IMR-90 (cell line): ENCODE results near the gene GPSM1. TPM values are rescaled to one million over a fixed set of nuclear protein-coding genes. Genes with fewer than 3 reads are reported as not detected.

Experiments used
- ATAC-seq: fragments of 200-7000 bp; cut with Tn5 transposase; 2 replicates; pipeline ENCODE4 v1.9.1; 2020; ENCODE audit warnings: low read depth, mild to moderate bottlenecking, moderate library complexity
- BruUV-seq: library from RNA; stranded (reverse); fragments of 400-500 nt; replicated peaks from 2 replicates; lab custom pipeline; 2021; lab: Mats Ljungman, UMichigan
- CTCF ChIA-PET: fragments of 300-600 bp; formaldehyde crosslinking; extraction: SDS; loops from one replicate; lab custom pipeline; 2021; ENCODE audit warnings: antibody characterized with exemption; lab: Yijun Ruan, JAX
- POLR2A ChIA-PET: fragments of 300-600 bp; sonication (Branson Sonifier 250); formaldehyde crosslinking; loops from one replicate; lab custom pipeline; 2022; ENCODE audit warnings: antibody characterized with exemption; ENCODE audit not compliant: unreplicated experiment; lab: Charles Lee
- DNase-seq: peaks from one replicate; pipeline ENCODE4 v3.0.0; 2013
- H2AFZ ChIP-seq: replicated peaks from 2 replicates; pipeline ENCODE3; 2013; ENCODE audit warnings: low read length, mild to moderate bottlenecking; ENCODE audit not compliant: poor library complexity
- H2AK5ac ChIP-seq: 2 replicates; pipeline ENCODE4 v1.6.1; 2013; ENCODE audit warnings: low read depth, low read length, inconsistent platforms
- H2AK9ac ChIP-seq: replicated peaks from 2 replicates; pipeline ENCODE3; 2013; ENCODE audit warnings: mild to moderate bottlenecking, low read depth, low read length, moderate library complexity; ENCODE audit not compliant: poor library complexity
- H2BK120ac ChIP-seq: 2 replicates; pipeline ENCODE4 v1.6.1; 2013; ENCODE audit warnings: low read depth, low read length, inconsistent platforms
- H2BK15ac ChIP-seq: 3 replicates; pipeline ENCODE4 v1.6.1; 2013; ENCODE audit warnings: low read depth, low read length, inconsistent platforms
- H2BK20ac ChIP-seq: 2 replicates; pipeline ENCODE4 v1.6.1; 2013; ENCODE audit warnings: low read depth, mild to moderate bottlenecking, inconsistent platforms, low read length, moderate library complexity
- H2BK5ac ChIP-seq: 2 replicates; pipeline ENCODE4 v1.6.1; 2013; ENCODE audit warnings: mild to moderate bottlenecking, low read depth, low read length, inconsistent platforms; ENCODE audit not compliant: poor library complexity, severe bottlenecking
- H3K14ac ChIP-seq: replicated peaks from 2 replicates; pipeline ENCODE4 v1.6.1; 2013; ENCODE audit warnings: low read depth, low read length, inconsistent platforms
- H3K18ac ChIP-seq: 2 replicates; pipeline ENCODE4 v1.6.1; 2013; ENCODE audit warnings: low read depth, low read length, control low read depth
- H3K23ac ChIP-seq: 2 replicates; pipeline ENCODE4 v1.6.1; 2013; ENCODE audit warnings: low read depth, low read length, inconsistent platforms
- H3K27ac ChIP-seq: 2 replicates; pipeline ENCODE4 v1.5.1; 2013; ENCODE audit warnings: mild to moderate bottlenecking, control low read depth, low read length; ENCODE audit not compliant: insufficient read depth
- H3K27me3 ChIP-seq: 2 replicates; pipeline ENCODE4 v1.6.1; 2013; ENCODE audit warnings: low read length; ENCODE audit not compliant: control insufficient read depth, insufficient read depth
- H3K36me3 ChIP-seq: 2 replicates; pipeline ENCODE4 v1.6.1; 2013; ENCODE audit warnings: low read length, mixed read lengths; ENCODE audit not compliant: control insufficient read depth, insufficient read depth
- H3K4ac ChIP-seq: 2 replicates; pipeline ENCODE4 v1.6.1; 2013; ENCODE audit warnings: low read depth, low read length, inconsistent platforms
- H3K4me1 ChIP-seq: 2 replicates; pipeline ENCODE4 v1.6.1; 2013; ENCODE audit warnings: low read length, mixed read lengths; ENCODE audit not compliant: control insufficient read depth, insufficient read depth
- H3K4me2 ChIP-seq: 2 replicates; pipeline ENCODE4 v1.6.1; 2013; ENCODE audit warnings: low read depth, mild to moderate bottlenecking, control low read depth, low read length, moderate library complexity
- H3K4me3 ChIP-seq: 2 replicates; pipeline ENCODE4 v1.5.1; 2013; ENCODE audit warnings: low read depth, mild to moderate bottlenecking, control low read depth, low read length, moderate library complexity; ENCODE audit not compliant: insufficient read depth
- H3K56ac ChIP-seq: 2 replicates; pipeline ENCODE4 v1.6.1; 2013; ENCODE audit warnings: low read length, inconsistent platforms; ENCODE audit not compliant: insufficient read depth; ENCODE audit errors: extremely low read depth
- H3K79me1 ChIP-seq, 2 experiments: 2 replicates each; pipeline ENCODE4 v1.6.1; 2013; ENCODE audit warnings: low read length in 2 of 2, inconsistent platforms in 1 of 2, low read depth in 1 of 2
- H3K9ac ChIP-seq: 2 replicates; pipeline ENCODE4 v1.6.1; 2013; ENCODE audit warnings: low read depth, low read length, control low read depth
- H3K9me1 ChIP-seq: 2 replicates; pipeline ENCODE4 v1.6.1; 2013; ENCODE audit warnings: low read length, inconsistent platforms; ENCODE audit not compliant: insufficient read depth
- H3K9me3 ChIP-seq: 2 replicates; pipeline ENCODE4 v1.6.1; 2013; ENCODE audit warnings: low read length; ENCODE audit not compliant: control insufficient read depth, insufficient read depth
- H4K20me1 ChIP-seq: 2 replicates; pipeline ENCODE4 v1.6.1; 2013; ENCODE audit warnings: low read length, inconsistent platforms; ENCODE audit not compliant: insufficient read depth
- H4K5ac ChIP-seq: 2 replicates; pipeline ENCODE4 v1.6.1; 2013; ENCODE audit warnings: mild to moderate bottlenecking, low read depth, low read length, control low read depth
- H4K8ac ChIP-seq, 2 experiments: 2 replicates each; pipeline ENCODE4 v1.6.1; 2013; ENCODE audit warnings: low read depth in 2 of 2, low read length in 2 of 2, control low read depth in 1 of 2, inconsistent platforms in 1 of 2
- H4K91ac ChIP-seq: 2 replicates; pipeline ENCODE4 v1.6.1; 2013; ENCODE audit warnings: low read depth, low read length, inconsistent platforms; ENCODE audit not compliant: insufficient read depth
- CHD1 ChIP-seq: IDR thresholded peaks from 2 replicates; pipeline ENCODE4 v1.6.1; 2012; ENCODE audit warnings: low read depth, low read length, improper control_type of control experiment
- FOS ChIP-seq: fragments of 150-350 bp; IDR thresholded peaks from 2 replicates; pipeline ENCODE4 v1.6.1; 2016; ENCODE audit warnings: low read depth, low read length
- MAFK ChIP-seq: IDR thresholded peaks from 2 replicates; pipeline ENCODE4 v1.6.1; 2012; ENCODE audit warnings: low read depth, low read length, improper control_type of control experiment
- MAZ ChIP-seq: IDR thresholded peaks from 2 replicates; pipeline ENCODE4 v1.6.1; 2012; ENCODE audit warnings: low read depth, mild to moderate bottlenecking, low read length, improper control_type of control experiment, moderate library complexity, borderline replicate concordance
- NFE2L2 ChIP-seq: fragments of 150-350 bp; IDR thresholded peaks from 2 replicates; pipeline ENCODE4 v1.6.1; 2016; ENCODE audit warnings: low read depth, mild to moderate bottlenecking, low read length
- POLR2A ChIP-seq: IDR thresholded peaks from 2 replicates; pipeline ENCODE4 v1.6.1; 2012; ENCODE audit warnings: mild to moderate bottlenecking, low read depth, low read length
- RAD21 ChIP-seq: IDR thresholded peaks from 2 replicates; pipeline ENCODE4 v1.6.1; 2012; ENCODE audit warnings: low read length, improper control_type of control experiment
- RCOR1 ChIP-seq: IDR thresholded peaks from 2 replicates; pipeline ENCODE4 v1.6.1; 2012; ENCODE audit warnings: mild to moderate bottlenecking, low read length, improper control_type of control experiment; ENCODE audit not compliant: insufficient replicate concordance
- RFX5 ChIP-seq: IDR thresholded peaks from 2 replicates; pipeline ENCODE4 v1.8.0; 2012; ENCODE audit warnings: low read depth, mild to moderate bottlenecking, low read length, moderate library complexity
- SMC3 ChIP-seq: fragments of 150-350 bp; IDR thresholded peaks from 2 replicates; pipeline ENCODE4 v1.6.1; 2016; ENCODE audit warnings: low read depth, mild to moderate bottlenecking, antibody characterized with exemption, low read length, moderate library complexity
- WGBS, 2 experiments: methylation state at CpG; one replicate each; pipeline versions ENCODE4 v1.1.5 to v1.1.7; 2013; ENCODE audit warnings: missing lambda C conversion rate in 2 of 2; ENCODE audit not compliant: insufficient read length in 1 of 2; ENCODE audit errors: extremely low coverage in 2 of 2; 5-methylcytosine and 5-hydroxymethylcytosine counted together
- dilution Hi-C: fragments of 300-500 bp; cut with HindIII; formaldehyde crosslinking; loops from one replicate; pipeline ENCODE4 v1.14.3; 2018; ENCODE audit warnings: low sequenced_read_pairs; ENCODE audit not compliant: unreplicated experiment
- in situ Hi-C: fragments of 300-500 bp; cut with MboI; formaldehyde crosslinking; loops from 3 replicates; pipeline ENCODE4 v1.14.3; 2019; ENCODE audit warnings: low sequenced_read_pairs, inconsistent platforms, mixed read lengths
- intact Hi-C: fragments of 100-400 bp; cut with micrococcal nuclease; formaldehyde crosslinking; loops from 2 replicates; pipeline ENCODE4 v1.10.0; 2022
- polyA plus RNA-seq, 3 experiments: library from polyadenylated mRNA; depleted of rRNA; stranded (reverse); fragments of >200 nt; gene quantifications; 2 replicates each; pipeline ENCODE4 v1.2.3, GENCODE V29; 2012; ENCODE audit warnings: low replicate concordance in 1 of 3
- total RNA-seq: library from RNA; depleted of rRNA; stranded (reverse); fragments of >200 nt; gene quantifications from 2 replicates; pipeline ENCODE4 v1.2.3, GENCODE V29; 2012
- TF ChIP-seq, protein P1 (sequence below): fragments of 150-350 bp; IDR thresholded peaks from 2 replicates; pipeline ENCODE4 v1.6.1; 2017; ENCODE audit warnings: mild to moderate bottlenecking, antibody characterized with exemption, low read length, low read depth
- TF ChIP-seq, protein P2 (sequence below): conservative IDR thresholded peaks from 2 replicates; pipeline ENCODE4 v1.5.1; 2012; ENCODE audit warnings: mild to moderate bottlenecking, low read depth, low read length, improper control_type of control experiment

GPSM1 gene
- total and polyA plus RNA-seq, 2 of the 4 experiments (the other 2 are of a cell fraction): 28.7 to 71.2 TPM

- CTCF ChIA-PET: interaction anchor here (1.2 kb wide), 1 partner anchor 10 kb away, joined by 3 read pairs; no protein-coding TSS in a partner anchor
- no peak overlapping the region for H3K14ac ChIP-seq
- no peak overlapping the region for H2BK5ac ChIP-seq
- H3K23ac ChIP-seq: no peak overlapping the region
- no peak overlapping the region for H3K4me2 ChIP-seq
- no TSS peak for BruUV-seq
- TF ChIP-seq, protein P1, sequence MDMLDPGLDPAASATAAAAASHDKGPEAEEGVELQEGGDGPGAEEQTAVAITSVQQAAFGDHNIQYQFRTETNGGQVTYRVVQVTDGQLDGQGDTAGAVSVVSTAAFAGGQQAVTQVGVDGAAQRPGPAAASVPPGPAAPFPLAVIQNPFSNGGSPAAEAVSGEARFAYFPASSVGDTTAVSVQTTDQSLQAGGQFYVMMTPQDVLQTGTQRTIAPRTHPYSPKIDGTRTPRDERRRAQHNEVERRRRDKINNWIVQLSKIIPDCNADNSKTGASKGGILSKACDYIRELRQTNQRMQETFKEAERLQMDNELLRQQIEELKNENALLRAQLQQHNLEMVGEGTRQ: no peak
- TF ChIP-seq NFE2L2: no peak
- TF ChIP-seq RFX5: no peak
- no peak for TF ChIP-seq POLR2A
- no peak for TF ChIP-seq MAFK
- no peak for TF ChIP-seq FOS
- TF ChIP-seq, protein P2, sequence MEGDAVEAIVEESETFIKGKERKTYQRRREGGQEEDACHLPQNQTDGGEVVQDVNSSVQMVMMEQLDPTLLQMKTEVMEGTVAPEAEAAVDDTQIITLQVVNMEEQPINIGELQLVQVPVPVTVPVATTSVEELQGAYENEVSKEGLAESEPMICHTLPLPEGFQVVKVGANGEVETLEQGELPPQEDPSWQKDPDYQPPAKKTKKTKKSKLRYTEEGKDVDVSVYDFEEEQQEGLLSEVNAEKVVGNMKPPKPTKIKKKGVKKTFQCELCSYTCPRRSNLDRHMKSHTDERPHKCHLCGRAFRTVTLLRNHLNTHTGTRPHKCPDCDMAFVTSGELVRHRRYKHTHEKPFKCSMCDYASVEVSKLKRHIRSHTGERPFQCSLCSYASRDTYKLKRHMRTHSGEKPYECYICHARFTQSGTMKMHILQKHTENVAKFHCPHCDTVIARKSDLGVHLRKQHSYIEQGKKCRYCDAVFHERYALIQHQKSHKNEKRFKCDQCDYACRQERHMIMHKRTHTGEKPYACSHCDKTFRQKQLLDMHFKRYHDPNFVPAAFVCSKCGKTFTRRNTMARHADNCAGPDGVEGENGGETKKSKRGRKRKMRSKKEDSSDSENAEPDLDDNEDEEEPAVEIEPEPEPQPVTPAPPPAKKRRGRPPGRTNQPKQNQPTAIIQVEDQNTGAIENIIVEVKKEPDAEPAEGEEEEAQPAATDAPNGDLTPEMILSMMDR: no peak
- TF ChIP-seq MAZ: no peak
- no peak for TF ChIP-seq CHD1
- TF ChIP-seq RAD21: no peak
- TF ChIP-seq RCOR1: no peak
- TF ChIP-seq SMC3: no peak
- no peak overlapping the region for H4K91ac ChIP-seq
- no peak overlapping the region for H2AK5ac ChIP-seq
- in situ Hi-C loops: loop anchor here (10.0 kb wide), 1 partner anchor 115 kb away; no protein-coding TSS in a partner anchor
- DNase-seq: no peak
- no peak overlapping the region for H3K4me3 ChIP-seq
- intact Hi-C loops: no loop called here
- no peak overlapping the region for H2BK120ac ChIP-seq
- no peak overlapping the region for H4K8ac ChIP-seq
- no peaks in the 10 kb centered on the region for H3K36me3 ChIP-seq
- no peak overlapping the region for H4K5ac ChIP-seq
- no peak overlapping the region for H3K27ac ChIP-seq
- H3K56ac ChIP-seq: no peak overlapping the region
- H2AFZ ChIP-seq: no peak overlapping the region
- H2BK15ac ChIP-seq: no peak overlapping the region
- dilution Hi-C loops: no loop called here
- no peak overlapping the region for H3K4ac ChIP-seq
- no peak overlapping the region for H2AK9ac ChIP-seq
- H2BK20ac ChIP-seq: no peak overlapping the region
- H3K9me3 ChIP-seq: peaks cover 4% of the 10 kb centered on the region
- no peaks in the 10 kb centered on the region; the same call in 1 of the 2 replicates for H4K20me1 ChIP-seq
- no peaks in the 10 kb centered on the region for H3K79me1 ChIP-seq
- no peak for ATAC-seq
- 70% methylated on average over 3 of the region's 6 CpGs; no CpG with 5 or more reads in 1 of the 2 experiments for WGBS, 2 experiments
- no peak overlapping the region for H3K18ac ChIP-seq
- POLR2A ChIA-PET: no interaction called here
- H3K9ac ChIP-seq: no peak overlapping the region
- H3K27me3 ChIP-seq: peaks cover 43% of the 10 kb centered on the region
- H3K4me1 ChIP-seq: no peaks in the 10 kb centered on the region
- H3K9me1 ChIP-seq: no peaks in the 10 kb centered on the region
These were observed 47.9 kb upstream of the GPSM1 start for GRCh38 chr9:136279471-136279870.
